Body of pancreas (tissue), 4 donors: ENCODE measurements around the gene CHST5.

Experiments used
- CTCF ChIP-seq, 7 experiments: fragments of 450-650 bp in 4 of 7; fragments of 200-600 bp in 3 of 7; sonication (generic) in 3 of 7; IDR thresholded peaks; one replicate each; pipeline ENCODE4 v1.5.1; 2016 to 2019; ENCODE audit warnings: antibody characterized with exemption in 7 of 7
- POLR2A ChIP-seq, 3 donors: fragments of 450-650 bp; IDR thresholded peaks; one replicate each; pipeline ENCODE4 v1.6.1; 2016; ENCODE audit warnings: antibody characterized with exemption in 3 of 3, mild to moderate bottlenecking in 2 of 3

GRCh38 chr16:75575958-75576357 is 40.0 kb upstream of the CHST5 start:
- TF ChIP-seq CTCF (IDR thresholded peaks at IDR 0.05) (no peak), POLR2A (IDR thresholded peaks at IDR 0.05) (no peak)
